Activated CD4-positive, alpha-beta T cell treated with anti-CD3 and anti-CD28 coated beads for 1 hour (primary cell): Measurements from ENCODE around the gene BTBD17.

ENCODE experiments used
- DNase-seq: peaks from one replicate; pipeline ENCODE4 v3.0.0-alpha.2; 2020

BTBD17 gene

DNA sequence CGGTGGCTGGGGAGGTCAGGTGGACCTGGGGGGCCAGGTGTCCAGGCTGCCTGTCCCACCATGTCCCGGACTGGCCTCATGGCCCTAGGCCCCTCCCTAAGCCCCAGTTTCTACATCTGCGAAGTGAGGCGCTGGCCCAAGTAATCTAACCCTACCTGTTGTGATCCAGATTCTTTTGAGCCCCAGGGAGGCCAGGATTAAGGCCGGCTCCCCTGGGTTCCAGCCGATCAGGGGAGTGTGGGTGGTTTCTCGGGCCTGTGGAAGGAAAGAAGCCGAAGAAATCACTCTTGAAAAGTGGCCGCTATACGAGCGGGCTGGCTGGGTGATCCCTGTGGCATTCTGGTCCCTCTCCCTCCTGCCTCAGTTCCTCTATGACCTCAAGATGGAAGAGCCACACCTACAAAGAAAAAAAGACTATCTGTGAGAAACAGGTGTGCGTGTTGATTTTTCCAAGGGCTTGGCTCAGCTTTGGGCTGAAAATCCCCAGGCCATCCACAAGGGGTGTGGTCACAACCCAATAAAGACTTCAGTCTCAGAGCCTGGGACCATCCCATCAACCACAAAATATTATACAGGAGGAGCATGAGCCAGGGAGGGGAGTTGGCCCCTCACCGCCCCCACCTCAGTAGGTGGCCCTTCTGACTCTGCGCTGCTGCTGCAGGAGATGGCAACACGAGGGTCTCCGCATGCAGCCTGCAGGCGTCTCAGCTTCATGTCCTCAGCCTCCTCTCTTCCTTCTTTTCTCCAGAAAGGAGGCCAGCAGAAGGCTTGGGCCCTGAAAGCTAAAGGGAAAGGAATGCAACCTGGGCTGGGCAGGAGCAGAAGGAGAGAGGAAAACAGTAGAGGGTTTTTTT lies 25.9 kb upstream of the BTBD17 start:
- no peak for DNase-seq

- DNase-seq, result no peak
Observed at GRCh38 chr17:74386386-74386785, 24.7 kb upstream of the BTBD17 start.

GRCh38 chr17:74385201-74385600 lies 23.5 kb upstream of the BTBD17 start:
- no peak for DNase-seq

GRCh38 chr17:74383141-74383540 lies 21.5 kb upstream of the BTBD17 start:
- no peak for DNase-seq

DNA sequence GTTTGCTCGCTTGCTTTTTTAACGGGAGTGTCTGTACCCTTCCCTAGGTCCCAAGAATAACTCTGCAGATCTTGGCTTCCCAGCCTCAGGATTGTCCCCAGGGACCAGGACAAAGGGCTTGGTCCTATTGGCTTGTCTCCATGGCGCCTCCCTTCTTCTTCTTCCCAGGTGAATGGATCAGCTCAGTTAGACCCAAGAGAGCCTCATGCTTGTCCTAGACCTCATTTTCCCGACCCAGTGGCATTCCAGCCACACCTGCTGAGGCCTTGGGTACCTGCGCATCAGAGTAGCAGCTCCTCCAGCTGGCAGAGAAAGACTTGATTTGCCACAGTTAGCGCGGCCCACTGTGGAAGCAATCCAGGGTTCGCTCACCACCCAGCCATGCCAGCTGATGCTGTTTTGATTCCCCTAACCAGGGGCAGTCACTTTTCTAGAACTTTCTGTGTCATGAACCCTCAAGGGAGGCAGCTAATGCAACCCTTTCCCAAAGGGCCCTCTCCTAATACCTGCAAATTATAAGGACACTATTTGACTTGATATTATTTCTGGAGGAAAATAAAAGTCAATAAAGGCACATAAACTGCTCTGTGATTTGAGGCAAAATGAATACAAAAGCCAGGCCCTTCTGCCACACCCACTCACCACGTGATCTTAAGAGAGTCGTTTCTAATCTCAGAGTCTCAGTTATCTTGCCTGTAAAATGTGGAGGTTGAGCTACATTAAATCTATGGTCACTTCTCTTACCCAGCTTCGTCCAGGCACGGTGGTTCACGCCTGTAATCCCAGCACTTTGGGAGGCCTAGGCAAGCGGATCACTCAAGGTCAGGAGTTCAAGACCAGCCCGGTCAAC lies 19.5 kb upstream of the BTBD17 start:
- DNase-seq, result no peak

GRCh38 chr17:74380086-74380958 lies 18.7 kb upstream of the BTBD17 start:
- DNase-seq, result no peak

- peak; percentile 83 for DNase-seq
Observed at GRCh38 chr17:74379495-74380085, 17.9 kb upstream of the BTBD17 start.

DNA sequence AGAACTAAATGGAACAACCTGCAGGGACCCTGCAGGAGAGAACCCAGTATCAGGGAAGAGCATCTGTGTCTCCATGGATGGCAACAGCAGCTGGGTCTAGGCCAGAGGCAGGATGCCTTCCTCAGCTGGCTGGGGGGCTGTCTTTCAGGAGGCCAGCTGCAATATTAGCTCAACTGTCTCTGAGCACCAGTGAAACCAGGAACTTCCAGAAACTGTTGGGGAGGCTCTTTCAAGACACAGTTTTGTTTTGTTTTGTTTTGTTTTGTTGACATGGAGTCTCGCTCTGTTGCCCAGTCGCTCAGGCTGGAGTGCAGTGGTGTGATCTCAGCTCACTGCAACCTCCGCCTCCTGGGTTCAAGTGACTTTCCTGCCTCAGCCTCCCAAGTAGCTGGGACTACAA lies 13.2 kb upstream of the BTBD17 start:
- DNase-seq, result no peak

- no peak for DNase-seq
Observed at GRCh38 chr17:74373838-74374606, 12.4 kb upstream of the BTBD17 start.

- no peak for DNase-seq
Observed at GRCh38 chr17:74372426-74372825, 10.8 kb upstream of the BTBD17 start.

GRCh38 chr17:74371653-74372147 lies 10.0 kb upstream of the BTBD17 start:
- DNase-seq, result no peak

DNA sequence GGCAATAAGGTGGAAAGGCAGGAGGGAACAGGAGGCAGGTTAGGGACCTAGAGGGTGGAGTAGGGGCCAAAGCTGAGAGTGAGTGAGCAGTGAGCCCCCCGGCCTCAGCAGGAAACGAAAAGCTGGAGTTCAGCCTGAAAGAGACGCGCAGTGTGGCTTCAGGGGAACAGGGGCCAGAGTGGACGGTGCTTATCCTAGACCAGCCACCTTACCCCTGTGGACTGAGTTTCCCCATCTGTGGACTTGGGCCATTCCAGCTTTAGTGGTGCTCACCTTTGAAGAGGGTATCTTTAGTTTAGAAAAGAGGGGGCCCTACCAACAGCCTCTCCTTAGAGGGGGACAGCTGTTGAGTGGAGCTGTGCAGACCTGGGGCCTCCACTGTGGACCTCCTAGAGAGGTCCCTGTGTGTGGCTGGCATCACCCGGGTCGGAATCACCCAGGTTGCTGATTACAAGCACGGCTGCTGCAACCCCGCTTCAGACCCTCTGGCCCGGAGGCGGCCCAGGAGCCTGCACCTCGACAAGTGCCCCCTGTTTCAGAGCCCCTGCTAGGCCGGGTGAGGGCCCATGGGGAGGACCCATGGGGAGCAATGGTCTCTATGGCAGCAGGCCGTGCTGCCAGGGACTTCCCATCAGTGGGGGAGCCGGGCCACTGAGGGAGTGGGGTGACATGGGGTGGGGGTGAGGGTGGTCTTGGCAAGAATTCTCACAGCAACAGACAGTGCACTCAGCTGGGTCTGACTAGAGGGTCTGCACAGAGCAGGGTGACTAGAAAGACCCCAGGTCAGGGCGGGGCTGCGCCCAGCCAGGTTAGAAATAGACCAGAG lies 8.2 kb upstream of the BTBD17 start:
- DNase-seq, result no peak

DNA sequence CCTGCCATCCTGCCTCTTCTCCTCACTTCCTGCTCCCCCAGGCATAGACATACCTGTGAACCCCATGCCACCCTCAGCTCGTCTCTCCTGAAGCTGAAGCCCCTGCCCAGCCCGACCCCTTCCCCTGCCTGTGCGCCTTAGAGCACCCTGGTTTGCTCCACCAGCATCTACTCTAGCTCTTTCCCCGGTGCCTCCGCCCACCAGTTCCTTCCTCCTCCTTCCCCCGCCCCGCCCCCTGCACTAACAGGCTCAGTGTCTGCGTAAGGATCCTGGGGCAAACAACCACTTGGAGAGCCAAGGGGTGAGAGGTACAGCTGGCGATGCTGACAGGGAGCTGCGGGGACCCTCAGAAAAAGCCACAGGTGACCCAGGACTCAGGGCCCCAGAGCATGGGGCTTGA lies 7.6 kb upstream of the BTBD17 start:
- DNase-seq, result peak; percentile 44

DNA sequence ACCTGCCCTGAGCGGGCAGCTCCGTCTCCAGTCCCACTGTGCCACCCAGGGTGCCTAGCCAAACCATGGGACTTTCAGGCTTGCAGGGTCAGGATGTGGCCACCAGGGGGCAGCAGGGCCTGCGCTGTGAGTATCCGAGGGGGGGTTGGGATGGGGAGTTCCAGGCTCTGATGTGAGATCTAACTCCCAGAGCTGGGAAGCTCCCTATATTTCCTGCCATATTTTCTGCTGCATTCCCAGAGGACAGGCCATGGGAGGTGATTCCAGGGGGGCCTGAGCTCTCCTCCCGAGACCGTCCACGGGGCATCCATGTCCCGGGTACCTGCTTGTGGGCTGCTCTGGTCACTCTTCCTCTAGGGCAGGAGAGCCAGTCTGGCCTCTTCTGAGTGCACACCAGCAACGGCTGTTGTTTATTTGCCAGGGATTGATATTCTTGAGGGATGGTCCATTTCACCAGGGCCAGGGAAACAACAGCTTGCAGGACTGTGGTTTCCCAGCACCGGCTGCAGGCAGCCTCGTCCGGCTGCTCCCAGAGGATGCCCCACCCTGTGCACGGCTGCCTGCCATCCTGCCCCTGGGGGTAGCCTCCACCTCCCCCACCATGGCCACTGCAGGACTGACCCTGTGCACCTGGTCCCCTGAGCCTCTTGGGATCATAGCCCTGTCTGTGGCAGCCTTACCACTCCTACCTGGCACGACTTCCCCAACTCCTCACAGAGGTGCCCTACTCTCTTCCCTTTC lies 6.8 kb upstream of the BTBD17 start:
- DNase-seq, result peak; percentile 59

- no peak for DNase-seq
Observed at GRCh38 chr17:74367206-74367605, 5.5 kb upstream of the BTBD17 start, which contains the start of gene GPR142. GPR142 (plus strand) TSS chr17:74367506; CDS start chr17:74369541, 2,035 bp downstream.

GRCh38 chr17:74362810-74363498 lies 1.3 kb upstream of the BTBD17 start:
- no peak for DNase-seq

DNA sequence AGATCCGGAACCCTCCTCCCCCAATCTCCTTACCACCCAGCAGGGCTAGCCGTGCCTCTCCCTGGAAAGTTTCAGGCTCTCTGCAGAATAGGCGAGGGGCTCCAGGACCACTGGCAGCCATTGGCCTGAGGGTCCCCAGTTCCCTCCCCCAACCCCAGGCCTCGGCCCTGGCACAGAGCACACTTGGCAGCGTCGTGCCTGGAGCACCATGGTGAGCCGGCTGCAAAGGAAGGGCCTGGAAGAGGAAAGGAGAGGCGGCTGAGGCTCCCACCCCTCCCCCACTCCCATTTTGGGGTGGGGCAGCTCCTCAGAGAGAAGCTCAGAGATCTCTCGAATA lies 369 bp upstream of the BTBD17 start:
- DNase-seq, result no peak

- DNase-seq, result no peak
Observed at GRCh38 chr17:74360899-74361229, 804 bp downstream of the BTBD17 start.

DNA sequence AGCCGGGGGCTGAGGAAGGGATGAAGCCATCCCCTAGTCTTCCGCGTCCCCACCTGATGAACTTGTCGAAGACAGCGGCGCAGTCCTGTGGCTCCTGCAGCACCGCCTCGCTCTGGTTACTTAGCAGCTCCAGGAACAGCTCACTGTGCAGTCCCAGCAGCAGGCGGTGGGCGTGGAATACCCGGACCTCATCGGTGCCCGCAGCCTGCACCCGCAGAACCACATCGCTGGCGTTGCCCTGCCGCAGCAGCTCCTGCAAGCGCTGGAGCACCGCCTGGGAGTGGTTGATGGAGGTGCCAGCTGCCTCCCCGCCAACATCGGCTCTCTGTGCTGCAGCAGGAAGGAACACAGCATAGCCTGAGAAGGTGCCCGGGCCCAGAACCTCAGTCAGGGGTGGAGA lies 1.8 kb downstream of the BTBD17 start:
- no peak for DNase-seq

GRCh38 chr17:74358697-74359096 lies 3.0 kb downstream of the BTBD17 start:
- no peak for DNase-seq
